Measurements from ENCODE around the gene CAMTA1.

GRCh38 chr1:7777591-7777990 is 992.3 kb downstream of the CAMTA1 start:
- TF ChIP-seq TOX (CRISPR knock-in tag; IDR thresholded peaks at IDR 0.05; ENCODE audit: borderline replicate concordance) (no peak), CSRNP3 (CRISPR knock-in tag; IDR thresholded peaks at IDR 0.05) (no peak), ZFP3 (CRISPR knock-in tag; IDR thresholded peaks at IDR 0.05) (no peak)
